K562 (cell line): ENCODE results near the gene TMEM266. TPM values are rescaled to one million over a fixed set of nuclear protein-coding genes. Genes with fewer than 3 reads are reported as not detected.

Source experiments
- ATAC-seq: fragments of 200-7000 bp; cut with Tn5 transposase; 3 replicates; pipeline ENCODE4 v1.9.1; 2020; ENCODE audit warnings: moderate library complexity
- BruUV-seq: library from RNA; stranded (reverse); fragments of 400-500 nt; replicated peaks from 2 replicates; lab custom pipeline; 2021; lab: Mats Ljungman, UMichigan
- CTCF ChIA-PET: fragments of 300-600 bp; formaldehyde crosslinking; extraction: SDS; loops from one replicate; lab custom pipeline; 2021; ENCODE audit warnings: low intra/inter-chr PET ratio; lab: Yijun Ruan, JAX
- POLR2A ChIA-PET: fragments of 300-600, 350-650 bp; sonication (Branson Sonifier 250); formaldehyde crosslinking; extraction: SDS; loops from one replicate; lab custom pipeline; 2021; ENCODE audit warnings: antibody characterized with exemption, inconsistent platforms; lab: Yijun Ruan, JAX
- DNase-seq, 4 experiments: peaks; one replicate each; pipeline versions ENCODE4 v3.0.0 to v3.0.0-alpha.2; 2011 to 2018; ENCODE audit warnings: low spot score in 3 of 4, mixed read lengths in 3 of 4; ENCODE audit errors: extremely low read depth in 1 of 4
- FAIRE-seq: peaks from 2 replicates; lab custom pipeline; 2011; peaks lifted over from hg19 to GRCh38; lab: Jason Lieb, UNC
- H2AFZ ChIP-seq: 2 replicates; pipeline ENCODE4 v1.6.0; 2011; ENCODE audit warnings: low read depth, low read length, control low read depth, inconsistent platforms
- H3K27ac ChIP-seq: fragments of 200-600 bp; 3 replicates; pipeline ENCODE4 v1.8.0; 2011; ENCODE audit warnings: low read depth, mild to moderate bottlenecking, control low read depth, inconsistent platforms, low read length, moderate library complexity, mixed read lengths; ENCODE audit errors: extremely low read depth
- H3K27me3 ChIP-seq, 2 experiments: fragments of 300-600 bp in 1 of 2; 2 replicates in 1 of 2; 3 replicates in 1 of 2; pipeline versions ENCODE4 v1.6.0 to v1.8.0; 2011; ENCODE audit warnings: inconsistent platforms in 2 of 2, low read length in 2 of 2, mild to moderate bottlenecking in 1 of 2, mixed read lengths in 1 of 2, moderate library complexity in 1 of 2; ENCODE audit not compliant: control insufficient read depth in 2 of 2, insufficient read depth in 2 of 2
- H3K36me3 ChIP-seq: fragments of 300-600 bp; 3 replicates; pipeline ENCODE4 v1.8.0; 2011; ENCODE audit warnings: mild to moderate bottlenecking, low read length, inconsistent platforms; ENCODE audit not compliant: control insufficient read depth, insufficient read depth
- H3K4me1 ChIP-seq, 2 experiments: fragments of 200-600 bp in 1 of 2; replicated peaks in 1 of 2; 2 replicates in 1 of 2; 3 replicates in 1 of 2; pipeline versions ENCODE4 v1.5.1 to v1.8.0; 2011; ENCODE audit warnings: inconsistent platforms in 2 of 2, low read length in 2 of 2, mild to moderate bottlenecking in 1 of 2, mixed read lengths in 1 of 2, moderate library complexity in 1 of 2; ENCODE audit not compliant: control insufficient read depth in 2 of 2, insufficient read depth in 2 of 2
- H3K4me2 ChIP-seq: 2 replicates; pipeline ENCODE4 v1.6.1; 2011; ENCODE audit warnings: low read length, control low read depth, inconsistent platforms, mixed read lengths; ENCODE audit not compliant: insufficient read depth
- H3K4me3 ChIP-seq: fragments of 200-600 bp; sonication (generic), shearing (Covaris generic); 2 replicates; pipeline ENCODE4 v1.5.1; 2016; ENCODE audit warnings: control low read depth, inconsistent platforms
- H3K79me2 ChIP-seq: fragments of 200-600 bp; 3 replicates; pipeline ENCODE4 v1.8.0; 2011; ENCODE audit warnings: low read length, inconsistent platforms; ENCODE audit not compliant: control insufficient read depth, insufficient read depth
- H3K9ac ChIP-seq, 2 experiments: 2 replicates each; pipeline versions ENCODE4 v1.6.0 to v1.6.1; 2011; ENCODE audit warnings: low read depth in 2 of 2, low read length in 2 of 2, control low read depth in 1 of 2, inconsistent platforms in 1 of 2, mild to moderate bottlenecking in 1 of 2, mixed read lengths in 1 of 2; ENCODE audit not compliant: insufficient read depth in 1 of 2
- H3K9me1 ChIP-seq: one replicate; pipeline ENCODE4 v1.6.0; 2011; ENCODE audit warnings: inconsistent platforms, mild to moderate bottlenecking, low read length, moderate library complexity; ENCODE audit not compliant: control insufficient read depth, insufficient read depth
- H3K9me3 ChIP-seq: replicated peaks from 2 replicates; pipeline ENCODE4 v1.5.1; 2011; ENCODE audit warnings: low read depth, low read length, inconsistent platforms; ENCODE audit not compliant: control insufficient read depth, insufficient read depth
- H4K20me1 ChIP-seq: replicated peaks from 2 replicates; pipeline ENCODE4 v1.6.1; 2011; ENCODE audit warnings: low read length, inconsistent platforms, mixed read lengths; ENCODE audit not compliant: control insufficient read depth, insufficient read depth
- BRD9 ChIP-seq: fragments of 450-650 bp; IDR thresholded peaks from 2 replicates; pipeline ENCODE4 v1.6.1; 2018; ENCODE audit warnings: low read depth; ENCODE audit not compliant: partially characterized antibody
- CBFA2T2 ChIP-seq: fragments of 450-650 bp; conservative IDR thresholded peaks from 2 replicates; pipeline ENCODE4 v1.6.1; 2017; ENCODE audit warnings: mild to moderate bottlenecking
- CBX3 ChIP-seq, 2 experiments: IDR thresholded peaks; 1 replicate in 1 of 2; 2 replicates in 1 of 2; pipeline ENCODE4 v1.6.1; 2012; ENCODE audit warnings: inconsistent platforms in 2 of 2, low read length in 2 of 2, borderline replicate concordance in 1 of 2, control low read depth in 1 of 2
- CREBBP ChIP-seq: IDR thresholded peaks from one replicate; pipeline ENCODE4 v1.6.1; 2012; ENCODE audit warnings: low read depth, mild to moderate bottlenecking, control low read depth, inconsistent platforms, low read length
- DACH1 ChIP-seq: fragments of 450-650 bp; IDR thresholded peaks from 2 replicates; pipeline ENCODE4 v1.6.1; 2018; ENCODE audit not compliant: partially characterized antibody
- EP400 ChIP-seq: fragments of 450-650 bp; IDR thresholded peaks from 2 replicates; pipeline ENCODE4 v1.6.1; 2017; ENCODE audit warnings: antibody characterized with exemption, mild to moderate bottlenecking, moderate library complexity
- KAT2B ChIP-seq: IDR thresholded peaks from one replicate; pipeline ENCODE4 v1.6.1; 2012; ENCODE audit warnings: low read depth, mild to moderate bottlenecking, control low read depth, inconsistent platforms, low read length, moderate library complexity
- MAFK ChIP-seq: IDR thresholded peaks from 2 replicates; pipeline ENCODE4 v1.6.1; 2011; ENCODE audit warnings: low read length, improper control_type of control experiment
- TEAD1 ChIP-seq, 2 experiments: fragments of 450-650 bp in 1 of 2; sonication (generic) in 1 of 2; formaldehyde crosslinking; IDR thresholded peaks; 2 replicates each; pipeline versions ENCODE4 v1.4.0 to v1.8.0; 2020 to 2022; ENCODE audit warnings: mild to moderate bottlenecking in 2 of 2, missing genetic modification reagents in 1 of 2
- THRAP3 ChIP-seq: fragments of 450-650 bp; IDR thresholded peaks from 2 replicates; pipeline ENCODE4 v1.6.1; 2016; ENCODE audit warnings: mild to moderate bottlenecking, inconsistent platforms, borderline replicate concordance
- VEZF1 ChIP-seq: fragments of 200-800 bp; sonication (Bioruptor generic); IDR thresholded peaks from 2 replicates; pipeline ENCODE4 v1.6.1; 2017; ENCODE audit warnings: missing genetic modification characterization, missing compliant biosample characterization
- ZBTB8A ChIP-seq: fragments of 450-650 bp; IDR thresholded peaks from 2 replicates; pipeline ENCODE4 v1.6.1; 2018; ENCODE audit warnings: mild to moderate bottlenecking, moderate library complexity; ENCODE audit not compliant: partially characterized antibody
- ZFPM2 ChIP-seq: fragments of 250-450 bp; sonication (Bioruptor Pico); IDR thresholded peaks from 2 replicates; pipeline ENCODE4 v1.5.1; 2022; ENCODE audit warnings: mild to moderate bottlenecking
- ZNF347 ChIP-seq: fragments of 450-650 bp; formaldehyde crosslinking; IDR thresholded peaks from 2 replicates; pipeline ENCODE4 v1.4.0; 2020; ENCODE audit warnings: low read depth, mild to moderate bottlenecking, moderate library complexity
- ZNF584 ChIP-seq: fragments of 200-800 bp; sonication (Bioruptor generic); IDR thresholded peaks from 2 replicates; pipeline ENCODE4 v1.6.1; 2016; ENCODE audit warnings: low read depth, mild to moderate bottlenecking, missing genetic modification characterization, missing compliant biosample characterization
- WGBS: fragments of 100-300 bp; shearing (Covaris generic); methylation state at CpG from one replicate; pipeline ENCODE4 v1.1.6; 2016; ENCODE audit warnings: low coverage, mixed read lengths; ENCODE audit not compliant: insufficient coverage; ENCODE audit errors: missing lambda C conversion rate; 5-methylcytosine and 5-hydroxymethylcytosine counted together
- in situ Hi-C: fragments of 300-500 bp; cut with MboI; formaldehyde crosslinking; loops from 4 replicates; pipeline ENCODE4 v1.15.0; 2018; ENCODE audit warnings: inconsistent platforms, mixed read lengths
- intact Hi-C: fragments of 100-400 bp; cut with micrococcal nuclease; formaldehyde crosslinking; loops from 2 replicates; pipeline ENCODE4 v1.14.2; 2022
- polyA plus RNA-seq, 8 experiments: library from polyadenylated mRNA; depleted of rRNA in 4 of 8; stranded (reverse) in 5 of 8; unstranded in 3 of 8; fragments of >200 nt; fragmentation: Nextera tagmentation in 2 of 8; fragmentation: Illumina TruSeq in 1 of 8; extraction: Ambion mirVana in 2 of 8; extraction: Trizol in 1 of 8; gene quantifications; 2 replicates each; pipeline versions ENCODE4 v1.2.1 to v1.2.3, GENCODE V29; 2011 to 2014; ENCODE audit warnings: inconsistent platforms in 1 of 8, missing spikeins in 1 of 8
- total RNA-seq, 7 experiments: library from RNA; depleted of rRNA in 6 of 7; stranded (reverse); fragments of >200 nt in 6 of 7; fragmentation: Illumina TruSeq in 2 of 7; extraction: Trizol in 2 of 7; gene quantifications; 2 replicates each; pipeline versions ENCODE4 v1.2.1 to v1.2.3, GENCODE V29; 2011 to 2021; ENCODE audit warnings: low replicate concordance in 1 of 7
- TF ChIP-seq, protein P1 (sequence below): fragments of 450-650 bp; IDR thresholded peaks from 2 replicates; pipeline ENCODE4 v1.6.1; 2016; ENCODE audit warnings: low read depth, mild to moderate bottlenecking, moderate library complexity
- TF ChIP-seq, protein P2 (sequence below): fragments of 250-450 bp; sonication (Bioruptor Pico); IDR thresholded peaks from 2 replicates; pipeline ENCODE4 v1.4.0; 2020

Gene TMEM266
- total and polyA plus RNA-seq, 9 of the 15 experiments (the other 6 are each of a cell fraction or from before 2014, with no cell fraction given): not detected

- TF ChIP-seq EP400 (no peak), CBX3 (IDR thresholded peaks at IDR 0.05; ENCODE audit: borderline replicate concordance in 1 of 2, low read length in 2 of 2) (no peak), ZNF347 (CRISPR knock-in tag) (no peak), THRAP3 (no peak), KAT2B (no peak)
- TF ChIP-seq, all 486 proteins: peak for 0
Measured at GRCh38 chr15:76161153-76162035, 101.6 kb downstream of the TMEM266 start (continued).

GRCh38 chr15:76162036-76162398 is 102.2 kb downstream of the TMEM266 start:
- H3K79me2 ChIP-seq: no peaks in the 10 kb centered on the region
- H3K27ac ChIP-seq: no peak overlapping the region
- no peak overlapping the region for H3K4me3 ChIP-seq
- in situ Hi-C loops: no loop called here
- intact Hi-C loops: no loop called here
- 0 out of 4 replicates have a peak overlapping the region, but pooled peaks of 1 of the 2 experiments have one; percentile 35 for H3K9ac ChIP-seq
- no peaks in the 10 kb centered on the region for H3K36me3 ChIP-seq
- no peak overlapping the region for H2AFZ ChIP-seq
- POLR2A ChIA-PET: no interaction called here
- peaks cover 52 to 95% of the 10 kb centered on the region in 2 experiments for H3K27me3 ChIP-seq
- no peaks in the 10 kb centered on the region for H3K9me3 ChIP-seq
- 0 out of 2 replicates have a peak, but pooled peaks cover 14% of the 10 kb centered on the region for H4K20me1 ChIP-seq
- H3K4me1 ChIP-seq: peaks cover 0 to 8% of the 10 kb centered on the region in 2 experiments; a peak in 2 of 5 replicates
- DNase-seq (no peak), FAIRE-seq (no peak), ATAC-seq (no peak)
- BruUV-seq: no TSS peak
- WGBS: 10% methylated on average over 12 of the region's 12 CpGs
- CTCF ChIA-PET: no interaction called here
- H3K4me2 ChIP-seq: no peak overlapping the region
- H3K9me1 ChIP-seq: peaks cover 5% of the 10 kb centered on the region
- no peak for TF ChIP-seq ZNF584
- TF ChIP-seq BRD9: no peak
- TF ChIP-seq ZBTB8A: no peak
- no peak for TF ChIP-seq CBFA2T2
- no peak for TF ChIP-seq CREBBP
- TF ChIP-seq, protein P1, sequence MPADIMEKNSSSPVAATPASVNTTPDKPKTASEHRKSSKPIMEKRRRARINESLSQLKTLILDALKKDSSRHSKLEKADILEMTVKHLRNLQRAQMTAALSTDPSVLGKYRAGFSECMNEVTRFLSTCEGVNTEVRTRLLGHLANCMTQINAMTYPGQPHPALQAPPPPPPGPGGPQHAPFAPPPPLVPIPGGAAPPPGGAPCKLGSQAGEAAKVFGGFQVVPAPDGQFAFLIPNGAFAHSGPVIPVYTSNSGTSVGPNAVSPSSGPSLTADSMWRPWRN: no peak
- TF ChIP-seq VEZF1 (CRISPR knock-in tag): no peak
- no peak for TF ChIP-seq MAFK
- no peak for TF ChIP-seq TEAD1 (CRISPR knock-in tag; IDR thresholded peaks at IDR 0.05)
- no peak for TF ChIP-seq DACH1
- TF ChIP-seq ZFPM2 (CRISPR knock-in tag): no peak
- TF ChIP-seq, protein P2, sequence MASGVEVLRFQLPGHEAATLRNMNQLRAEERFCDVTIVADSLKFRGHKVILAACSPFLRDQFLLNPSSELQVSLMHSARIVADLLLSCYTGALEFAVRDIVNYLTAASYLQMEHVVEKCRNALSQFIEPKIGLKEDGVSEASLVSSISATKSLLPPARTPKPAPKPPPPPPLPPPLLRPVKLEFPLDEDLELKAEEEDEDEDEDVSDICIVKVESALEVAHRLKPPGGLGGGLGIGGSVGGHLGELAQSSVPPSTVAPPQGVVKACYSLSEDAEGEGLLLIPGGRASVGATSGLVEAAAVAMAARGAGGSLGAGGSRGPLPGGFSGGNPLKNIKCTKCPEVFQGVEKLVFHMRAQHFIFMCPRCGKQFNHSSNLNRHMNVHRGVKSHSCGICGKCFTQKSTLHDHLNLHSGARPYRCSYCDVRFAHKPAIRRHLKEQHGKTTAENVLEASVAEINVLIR (CRISPR knock-in tag): no peak
